GM21619 (cell line): ENCODE measurements around the gene MTAP.

Experiments used
- ATAC-seq: cut with Tn5 transposase; IDR thresholded peaks from one replicate; pipeline ENCODE4 v1.9.1; 2021; ENCODE audit not compliant: unreplicated experiment

Gene MTAP

GRCh38 chr9:21848615-21849014 lies 46.2 kb downstream of the MTAP start:
- ATAC-seq: no peak

- peak; percentile 97 for ATAC-seq
These were observed 50.3 kb downstream of the MTAP start for GRCh38 chr9:21852754-21853153.

GRCh38 chr9:21853414-21853813 lies 51.0 kb downstream of the MTAP start:
- no peak for ATAC-seq

GRCh38 chr9:21854119-21854518 lies 51.7 kb downstream of the MTAP start:
- ATAC-seq: no peak

- no peak for ATAC-seq
These were observed 52.2 kb downstream of the MTAP start for GRCh38 chr9:21854594-21854993.

GRCh38 chr9:21856301-21857094 lies 54.1 kb downstream of the MTAP start:
- no peak for ATAC-seq

GRCh38 chr9:21862871-21863270 lies 60.4 kb downstream of the MTAP start:
- no peak for ATAC-seq

- no peak for ATAC-seq
These were observed 62.1 kb downstream of the MTAP start for GRCh38 chr9:21864505-21864904.

GRCh38 chr9:21866302-21866701 lies 63.9 kb downstream of the MTAP start:
- no peak for ATAC-seq

GRCh38 chr9:21871256-21871975 lies 69.0 kb downstream of the MTAP start:
- ATAC-seq: no peak

GRCh38 chr9:21872696-21873095 lies 70.3 kb downstream of the MTAP start:
- ATAC-seq: no peak

GRCh38 chr9:21873540-21874221 lies 71.2 kb downstream of the MTAP start:
- no peak for ATAC-seq

- ATAC-seq: no peak
These were observed 73.5 kb downstream of the MTAP start for GRCh38 chr9:21875893-21876292.

GRCh38 chr9:21883642-21884041 lies 81.2 kb downstream of the MTAP start:
- no peak for ATAC-seq

GRCh38 chr9:21889673-21890072 lies 87.2 kb downstream of the MTAP start:
- no peak for ATAC-seq

- no peak for ATAC-seq
These were observed 88.3 kb downstream of the MTAP start for GRCh38 chr9:21890696-21891095.

GRCh38 chr9:21901546-21901945 lies 99.1 kb downstream of the MTAP start:
- ATAC-seq: no peak

- no peak for ATAC-seq
These were observed 99.7 kb downstream of the MTAP start for GRCh38 chr9:21902136-21902535.

GRCh38 chr9:21903380-21903965 lies 101.0 kb downstream of the MTAP start:
- no peak for ATAC-seq

- no peak for ATAC-seq
These were observed 101.9 kb downstream of the MTAP start for GRCh38 chr9:21904371-21904770.

- ATAC-seq: no peak
These were observed 102.3 kb downstream of the MTAP start for GRCh38 chr9:21904776-21905175.

GRCh38 chr9:21906213-21906612 lies 103.8 kb downstream of the MTAP start:
- no peak for ATAC-seq
